GM10266 (cell line): ENCODE data around the gene ROCK2.

Experiments used
- DNase-seq: peaks from one replicate; pipeline ENCODE4 v3.0.0; 2012; ENCODE audit errors: extremely low spot score
- CTCF ChIP-seq: IDR thresholded peaks from 2 replicates; pipeline ENCODE4 v1.5.1; 2012; ENCODE audit warnings: mild to moderate bottlenecking, low read depth; ENCODE audit not compliant: control insufficient read depth, insufficient read depth; ENCODE audit errors: missing control alignments

ROCK2 gene

GRCh38 chr2:11227595-11227994 lies 116.8 kb downstream of the ROCK2 start:
- DNase-seq: no peak
- TF ChIP-seq CTCF: no peak

- no peak for DNase-seq
- TF ChIP-seq CTCF: no peak
These were observed 119.5 kb downstream of the ROCK2 start for GRCh38 chr2:11224887-11225286.

GRCh38 chr2:11222845-11223244 lies 121.6 kb downstream of the ROCK2 start:
- no peak for TF ChIP-seq CTCF
- no peak for DNase-seq

- TF ChIP-seq CTCF: no peak
These were observed 124.0 kb downstream of the ROCK2 start for GRCh38 chr2:11220445-11220844.

GRCh38 chr2:11215407-11215806 lies 129.0 kb downstream of the ROCK2 start:
- TF ChIP-seq CTCF: no peak
- no peak for DNase-seq

More at GRCh38 chr2:11220445-11220844, 124.0 kb downstream of the ROCK2 start:
- no peak for DNase-seq

- TF ChIP-seq CTCF: no peak
- DNase-seq: no peak
These were observed 129.7 kb downstream of the ROCK2 start for GRCh38 chr2:11214770-11215169.

GRCh38 chr2:11213975-11214374 lies 130.5 kb downstream of the ROCK2 start:
- no peak for DNase-seq
- no peak for TF ChIP-seq CTCF
